Measurements from ENCODE around the gene BCL7A.
"Not testable (repeated sequence)": the region's sequence is repeated elsewhere in the genome, so short reads cannot be mapped to it uniquely, and the experiment has no call there.

Gene BCL7A

DNA sequence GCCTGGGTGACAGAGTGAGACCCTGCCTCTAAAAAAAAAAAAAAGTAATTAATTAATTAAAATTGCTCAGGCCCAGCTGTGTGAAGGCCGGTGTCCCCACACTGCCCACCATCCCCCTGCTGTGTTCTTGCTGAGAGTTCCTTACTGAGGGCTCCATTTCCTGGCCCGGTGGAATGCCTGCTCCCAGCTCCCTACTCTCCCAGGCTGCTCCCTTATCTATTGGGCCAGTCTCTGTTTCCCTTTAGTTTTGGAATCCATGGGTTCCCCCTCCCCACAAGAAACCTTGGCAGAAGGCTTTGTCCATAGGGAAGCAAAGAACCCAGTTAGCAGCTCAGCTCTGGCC lies 75.9 kb downstream of the BCL7A start:
- DNase-seq: no peak

DNA sequence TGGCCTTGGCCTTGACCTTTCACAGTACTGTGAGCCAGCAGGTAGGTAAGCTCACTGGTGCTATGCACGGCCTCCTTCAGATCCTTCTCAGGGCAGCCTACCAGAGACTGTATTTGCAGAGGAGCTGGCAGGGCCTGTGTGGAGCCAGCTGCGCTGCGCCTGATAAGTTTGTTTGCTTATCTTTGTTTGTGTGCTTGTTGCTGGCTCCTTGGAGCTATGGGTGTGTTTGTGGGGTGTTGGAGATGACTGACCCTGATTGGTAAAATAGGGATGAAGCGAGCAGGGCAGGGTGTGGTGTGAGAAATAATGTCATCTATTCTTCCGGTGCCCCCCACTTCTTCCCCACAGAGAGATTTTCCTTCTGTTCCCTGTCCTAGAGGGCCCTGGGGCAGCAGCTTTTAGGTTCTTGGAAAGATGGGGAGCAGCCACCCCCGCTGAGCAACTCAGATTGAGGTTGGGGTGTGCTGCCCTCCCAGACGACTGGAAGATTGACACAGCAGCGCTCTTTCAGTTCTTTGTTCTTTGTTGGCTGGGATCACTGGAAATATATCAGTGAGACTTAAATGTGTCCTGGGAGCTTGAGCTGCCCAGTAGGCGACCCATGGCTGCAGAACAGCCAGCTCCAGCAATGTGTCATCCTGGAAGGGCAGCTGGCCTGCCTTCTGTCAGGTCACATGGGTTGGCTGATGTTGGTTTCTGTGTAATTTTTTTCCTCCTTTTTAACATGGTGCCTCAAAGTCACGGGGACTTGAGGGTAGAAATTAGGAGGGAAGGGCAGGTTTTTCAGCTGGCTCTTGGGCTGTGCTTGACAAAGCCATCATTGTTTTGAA lies 76.5 kb downstream of the BCL7A start:
- peak; percentile 12 for DNase-seq

DNA sequence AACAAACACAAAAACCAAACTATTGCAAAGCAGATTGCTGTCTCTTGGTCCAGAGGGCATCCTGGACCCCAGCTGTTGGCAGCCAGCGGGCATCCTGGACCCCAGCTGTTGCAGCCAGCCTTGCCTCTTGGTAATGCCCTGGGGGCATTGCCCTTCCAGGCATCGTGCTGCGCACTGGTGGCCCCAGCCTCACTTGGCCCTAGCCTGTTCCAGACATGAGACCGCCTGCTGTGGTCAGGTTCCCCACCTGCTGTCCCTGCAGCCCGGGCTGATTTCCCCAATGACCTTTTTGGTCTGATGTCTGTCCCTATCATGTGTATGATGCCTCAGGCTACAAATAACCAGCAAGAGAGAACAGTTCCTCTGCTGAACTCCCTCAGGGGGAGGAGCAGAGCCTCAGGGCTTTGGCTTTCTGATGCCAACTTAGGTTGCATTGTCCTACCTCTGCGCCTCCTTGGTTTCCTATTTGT lies 77.6 kb downstream of the BCL7A start:
- no peak for DNase-seq

DNA sequence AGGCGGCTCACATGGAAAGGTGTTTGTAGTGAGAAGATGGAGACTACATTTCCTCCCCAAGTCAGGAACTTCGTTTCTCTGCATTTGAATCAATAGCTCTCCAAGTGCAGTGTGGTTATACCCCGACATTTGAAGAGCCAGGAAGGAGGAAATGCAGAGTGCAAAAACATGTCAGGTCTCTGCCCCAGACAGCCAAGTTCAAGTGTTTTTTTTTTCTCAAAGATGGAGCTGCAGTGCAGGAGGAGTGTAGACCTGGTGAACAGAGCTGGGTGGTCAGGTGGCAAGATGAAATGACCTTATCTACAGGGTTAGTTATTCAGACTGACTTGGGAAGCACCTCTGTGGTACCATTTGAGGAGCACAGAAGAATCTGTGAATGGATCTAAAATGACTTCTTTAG lies 78.2 kb downstream of the BCL7A start:
- DNase-seq: no peak

DNA sequence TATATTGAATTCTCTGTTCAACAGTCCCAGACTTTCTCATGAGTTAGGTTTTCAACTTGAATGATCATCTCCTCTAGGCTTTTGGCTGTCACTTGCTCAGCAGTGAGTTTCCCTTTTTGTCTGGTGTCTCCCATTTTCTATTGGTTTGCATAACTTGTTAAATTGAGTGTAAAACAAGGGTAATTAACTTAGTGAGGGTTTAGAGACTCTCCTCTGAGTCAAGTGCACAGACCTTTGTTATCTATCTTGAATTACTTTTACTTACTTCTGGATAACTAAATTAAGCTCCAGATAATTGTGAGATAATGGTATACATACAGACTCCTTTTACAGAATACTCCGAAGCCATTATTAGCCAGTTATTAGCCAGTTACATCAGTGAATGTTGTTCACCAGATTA lies 78.9 kb downstream of the BCL7A start:
- DNase-seq: no peak

DNA sequence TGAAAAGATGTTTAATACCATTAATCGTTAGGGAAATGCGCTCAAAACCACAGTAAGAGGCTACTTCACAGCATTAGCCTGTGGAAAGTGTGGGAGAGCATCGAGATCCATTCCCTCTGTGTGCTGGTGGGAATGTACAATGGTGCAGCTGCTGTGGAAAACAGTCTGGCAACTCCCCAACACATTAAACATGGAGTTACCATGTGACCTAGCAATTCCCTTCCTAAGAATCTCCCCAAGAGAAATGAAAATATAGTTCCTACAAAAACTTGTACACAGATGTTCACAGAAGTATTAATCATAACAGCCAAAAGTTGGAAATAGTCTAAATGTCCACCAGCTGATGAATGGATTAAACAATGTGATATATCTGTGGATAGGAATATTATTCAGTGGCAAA lies 80.6 kb downstream of the BCL7A start:
- DNase-seq: no peak

DNA sequence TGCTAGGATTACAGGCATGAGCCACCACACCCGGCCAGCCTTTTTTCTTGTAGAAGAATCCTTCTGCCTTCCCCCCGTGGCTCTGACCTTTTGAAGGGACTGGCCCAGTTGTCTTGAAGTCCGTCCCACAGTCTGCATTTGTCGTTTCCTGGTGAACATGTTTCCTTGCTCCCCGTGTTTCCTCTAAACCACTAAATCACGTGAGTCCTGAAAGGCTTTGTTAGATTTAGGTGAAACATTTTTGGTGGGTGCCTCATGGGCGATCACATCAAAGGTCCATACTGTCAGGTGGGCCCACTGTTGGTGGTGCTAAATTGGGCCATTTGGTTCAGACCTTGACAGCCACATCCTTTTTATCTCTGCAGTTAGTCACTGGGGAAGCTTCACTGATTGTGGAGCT lies 83.2 kb downstream of the BCL7A start:
- DNase-seq: no peak

DNA sequence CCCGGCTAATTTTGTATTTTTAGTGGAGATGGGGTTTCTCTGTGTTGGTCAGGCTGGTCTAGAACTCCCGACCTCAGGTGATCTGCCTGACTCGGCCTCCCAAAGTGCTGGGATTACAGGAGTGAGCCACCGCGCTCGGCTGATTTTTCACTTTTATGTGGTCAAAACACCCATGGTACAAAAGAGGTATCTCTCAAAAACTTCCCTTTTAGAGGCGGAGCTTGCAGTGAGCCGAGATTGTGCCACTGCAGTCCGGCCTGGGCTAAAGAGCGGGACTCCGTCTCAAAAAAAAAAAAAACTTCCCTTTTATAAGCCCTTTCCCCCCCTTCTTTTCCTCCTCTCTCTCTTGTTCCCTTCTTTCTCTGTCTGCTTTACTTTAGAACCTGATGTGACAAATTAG lies 83.8 kb downstream of the BCL7A start:
- not testable (repeated sequence) for DNase-seq

DNA sequence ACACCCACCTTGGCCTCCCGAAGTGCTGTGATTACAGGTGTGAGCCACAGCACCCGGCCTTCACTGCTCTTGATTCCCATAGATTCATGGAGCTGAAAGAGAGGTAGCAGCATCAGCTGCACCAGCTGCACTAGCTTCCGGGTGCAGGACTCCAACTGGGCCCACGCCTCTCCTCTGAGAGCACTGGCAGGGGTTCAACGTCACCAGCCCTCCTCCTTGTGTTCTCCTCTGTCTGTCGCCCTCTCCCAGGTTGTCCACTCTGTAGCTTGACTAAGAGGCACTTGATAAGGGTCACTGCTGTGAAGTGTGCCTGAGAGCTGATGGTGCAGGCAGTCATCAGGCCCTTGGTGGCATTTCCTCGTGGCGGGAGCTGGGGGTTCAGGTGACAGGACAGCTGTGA lies 85.2 kb downstream of the BCL7A start:
- DNase-seq: no peak

DNA sequence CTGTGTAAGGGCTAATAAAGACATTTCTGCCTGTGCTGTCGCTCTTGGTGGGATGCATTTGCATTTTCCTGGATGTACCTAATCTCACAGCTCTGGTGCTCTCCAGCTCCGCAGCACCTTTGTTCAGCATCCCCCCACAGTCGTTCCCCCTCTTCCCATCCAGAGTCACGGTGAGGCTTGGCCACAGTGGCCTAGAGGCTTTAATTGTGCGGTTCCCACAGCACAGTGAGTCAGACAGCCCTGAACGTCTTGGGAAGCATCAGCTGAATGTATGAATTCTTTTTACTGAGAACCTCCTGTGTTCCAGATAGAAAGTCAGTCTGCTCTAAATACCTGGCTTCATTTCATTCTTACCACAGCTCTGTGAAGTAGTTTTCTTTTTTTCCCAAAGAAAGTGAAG lies 85.6 kb downstream of the BCL7A start:
- DNase-seq: no peak

DNA sequence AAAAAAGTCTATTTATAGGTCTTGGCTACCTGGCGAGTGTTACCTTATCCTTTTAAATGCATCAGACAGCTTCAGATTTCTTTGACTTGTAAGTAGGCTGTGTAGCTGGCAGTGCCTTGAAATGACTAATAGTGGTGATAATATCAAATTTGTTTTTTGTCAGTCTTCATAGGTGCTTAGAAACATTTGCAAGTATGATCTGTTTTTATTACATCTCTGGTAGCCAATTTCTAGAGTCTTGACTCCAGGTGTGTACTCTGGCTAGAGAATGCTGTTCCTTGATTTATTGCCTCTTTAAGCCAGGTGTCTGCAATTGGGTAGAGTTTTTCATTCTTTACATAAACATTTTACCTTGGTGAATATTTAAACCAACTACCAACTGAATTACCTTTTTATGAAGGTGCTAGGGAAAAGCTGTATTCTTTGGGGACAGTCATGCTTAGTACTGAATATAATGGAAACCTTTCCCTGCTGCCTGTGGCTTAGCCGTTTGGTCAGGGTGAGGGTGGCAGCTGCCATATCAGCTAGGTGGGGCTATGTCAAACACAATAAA lies 89.5 kb downstream of the BCL7A start:
- DNase-seq: peak; percentile 13
